Measurements from ENCODE around the gene KIF25. TPM values are rescaled to one million over a fixed set of nuclear protein-coding genes. Genes with fewer than 3 reads are reported as not detected.

Gene KIF25
- total RNA-seq, 2 donors from 2014 or later, result 0.21 TPM; not detected in 1

DNA sequence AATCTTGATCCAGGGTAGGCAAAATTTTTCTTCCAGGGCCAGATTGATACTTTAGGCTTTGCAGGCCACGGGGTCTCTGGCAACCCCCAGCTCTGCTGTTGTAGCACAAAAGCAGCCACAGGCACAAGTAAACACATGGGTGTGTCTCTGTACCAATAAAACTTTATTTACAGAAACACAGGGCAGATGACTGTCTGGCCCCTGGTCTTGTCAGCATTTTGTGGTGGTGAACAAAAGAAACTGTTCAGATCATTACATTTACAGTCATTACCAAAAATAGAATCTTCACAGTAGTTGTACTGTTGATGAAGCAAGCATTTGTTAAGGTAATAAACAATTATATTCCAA, 45.0 kb upstream of the KIF25 start:
- Histone ChIP-seq H3K36me3 (no peaks in the 10 kb centered on the region), H3K27ac (no peak overlapping the region), H3K9me3 (no peaks in the 10 kb centered on the region), H3K4me1 (no peaks in the 10 kb centered on the region), H3K9ac (ENCODE audit: low read depth in 2 of 2, low read length in 2 of 2) (no peak overlapping the region), H3K4me3 (no peak overlapping the region), H3K27me3 (no peaks in the 10 kb centered on the region)
- no peak for DNase-seq
- intact Hi-C loops (cut with DNase I), result no loop called here
- TF ChIP-seq, protein P1, sequence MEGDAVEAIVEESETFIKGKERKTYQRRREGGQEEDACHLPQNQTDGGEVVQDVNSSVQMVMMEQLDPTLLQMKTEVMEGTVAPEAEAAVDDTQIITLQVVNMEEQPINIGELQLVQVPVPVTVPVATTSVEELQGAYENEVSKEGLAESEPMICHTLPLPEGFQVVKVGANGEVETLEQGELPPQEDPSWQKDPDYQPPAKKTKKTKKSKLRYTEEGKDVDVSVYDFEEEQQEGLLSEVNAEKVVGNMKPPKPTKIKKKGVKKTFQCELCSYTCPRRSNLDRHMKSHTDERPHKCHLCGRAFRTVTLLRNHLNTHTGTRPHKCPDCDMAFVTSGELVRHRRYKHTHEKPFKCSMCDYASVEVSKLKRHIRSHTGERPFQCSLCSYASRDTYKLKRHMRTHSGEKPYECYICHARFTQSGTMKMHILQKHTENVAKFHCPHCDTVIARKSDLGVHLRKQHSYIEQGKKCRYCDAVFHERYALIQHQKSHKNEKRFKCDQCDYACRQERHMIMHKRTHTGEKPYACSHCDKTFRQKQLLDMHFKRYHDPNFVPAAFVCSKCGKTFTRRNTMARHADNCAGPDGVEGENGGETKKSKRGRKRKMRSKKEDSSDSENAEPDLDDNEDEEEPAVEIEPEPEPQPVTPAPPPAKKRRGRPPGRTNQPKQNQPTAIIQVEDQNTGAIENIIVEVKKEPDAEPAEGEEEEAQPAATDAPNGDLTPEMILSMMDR (IDR thresholded peaks at IDR 0.05), result no peak

DNA sequence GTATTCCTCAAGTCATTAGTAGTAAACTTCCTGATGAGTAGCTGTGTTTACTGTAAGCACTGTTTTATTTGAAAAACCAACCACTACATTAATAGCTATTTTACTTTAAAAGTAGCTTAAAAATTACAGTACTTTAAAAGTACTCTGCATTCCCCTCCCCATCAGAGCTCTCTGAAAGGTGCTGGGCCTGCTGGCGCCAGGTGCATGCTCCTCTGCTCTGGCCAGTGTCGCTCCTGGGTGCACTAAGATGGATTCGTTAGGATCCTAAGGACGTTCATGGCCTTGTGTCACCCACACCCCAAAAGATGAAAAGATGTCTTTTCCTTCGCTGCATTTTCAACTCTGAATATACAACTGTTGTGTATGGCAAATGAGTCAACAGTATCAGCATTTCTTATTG, 43.9 kb upstream of the KIF25 start:
- Histone ChIP-seq H3K4me1 (no peaks in the 10 kb centered on the region), H3K36me3 (no peaks in the 10 kb centered on the region), H3K9ac (ENCODE audit: low read depth in 2 of 2, low read length in 2 of 2) (no peak overlapping the region), H3K4me3 (no peak overlapping the region), H3K9me3 (no peaks in the 10 kb centered on the region), H3K27me3 (no peaks in the 10 kb centered on the region), H3K27ac (no peak overlapping the region)
- DNase-seq, result no peak
- TF ChIP-seq, protein P1 (IDR thresholded peaks at IDR 0.05), result no peak
- intact Hi-C loops (cut with DNase I), result no loop called here

DNA sequence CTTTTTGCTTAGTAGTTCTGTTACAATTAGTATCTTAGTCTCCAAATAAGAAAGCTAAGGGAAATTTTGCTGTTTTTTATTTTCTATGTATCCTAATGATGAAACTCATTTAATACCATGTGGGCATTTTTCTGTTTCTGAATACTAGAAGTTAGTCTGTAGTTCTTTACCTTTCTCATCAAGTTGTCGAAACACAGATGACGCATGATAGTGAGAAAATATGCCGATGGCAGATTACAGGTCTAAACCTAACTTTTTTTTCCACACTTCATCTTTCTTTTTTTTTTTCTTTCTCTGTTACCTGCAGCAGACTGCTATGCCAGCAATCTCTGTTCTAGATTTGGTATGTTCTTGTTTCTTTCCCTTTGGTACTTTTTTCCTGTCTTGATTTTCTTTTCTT, 43.3 kb upstream of the KIF25 start:
- H3K27me3 ChIP-seq, result no peaks in the 10 kb centered on the region
- H3K36me3 ChIP-seq, result no peaks in the 10 kb centered on the region
- H3K4me1 ChIP-seq, result no peaks in the 10 kb centered on the region
- H3K27ac ChIP-seq, result no peak overlapping the region
- no peak for DNase-seq
- no peaks in the 10 kb centered on the region for H3K9me3 ChIP-seq
- intact Hi-C loops (cut with DNase I), result no loop called here
- no peak overlapping the region for H3K4me3 ChIP-seq
- H3K9ac ChIP-seq (ENCODE audit: low read depth in 2 of 2, low read length in 2 of 2), result no peak overlapping the region
- TF ChIP-seq, protein P1 (IDR thresholded peaks at IDR 0.05), result no peak

DNA sequence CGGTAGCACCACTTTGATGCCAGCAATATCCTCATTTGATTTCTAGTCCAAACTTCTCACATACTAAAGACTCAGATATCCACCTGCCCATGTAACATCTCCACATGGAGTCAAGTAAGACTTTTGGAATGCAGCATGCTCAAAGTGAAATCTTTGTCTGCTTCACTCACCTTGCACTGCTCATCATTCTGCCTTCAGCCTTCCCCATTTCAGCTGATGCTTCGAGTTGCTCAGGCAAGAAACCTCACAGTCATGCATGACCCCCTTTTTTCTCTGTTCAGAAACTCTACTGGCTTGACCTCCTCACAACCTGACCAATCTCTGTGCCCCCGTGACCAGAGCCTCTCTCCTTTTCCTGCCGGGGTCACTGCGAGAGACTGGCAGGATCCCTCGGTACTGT, 41.0 kb upstream of the KIF25 start:
- Histone ChIP-seq H3K36me3 (no peaks in the 10 kb centered on the region), H3K9ac (ENCODE audit: low read depth in 2 of 2, low read length in 2 of 2) (no peak overlapping the region), H3K27me3 (no peaks in the 10 kb centered on the region), H3K4me3 (no peak overlapping the region), H3K4me1 (no peaks in the 10 kb centered on the region), H3K9me3 (no peaks in the 10 kb centered on the region), H3K27ac (no peak overlapping the region)
- intact Hi-C loops (cut with DNase I), result no loop called here
- TF ChIP-seq, protein P1 (IDR thresholded peaks at IDR 0.05), result no peak
- DNase-seq, result no peak

DNA sequence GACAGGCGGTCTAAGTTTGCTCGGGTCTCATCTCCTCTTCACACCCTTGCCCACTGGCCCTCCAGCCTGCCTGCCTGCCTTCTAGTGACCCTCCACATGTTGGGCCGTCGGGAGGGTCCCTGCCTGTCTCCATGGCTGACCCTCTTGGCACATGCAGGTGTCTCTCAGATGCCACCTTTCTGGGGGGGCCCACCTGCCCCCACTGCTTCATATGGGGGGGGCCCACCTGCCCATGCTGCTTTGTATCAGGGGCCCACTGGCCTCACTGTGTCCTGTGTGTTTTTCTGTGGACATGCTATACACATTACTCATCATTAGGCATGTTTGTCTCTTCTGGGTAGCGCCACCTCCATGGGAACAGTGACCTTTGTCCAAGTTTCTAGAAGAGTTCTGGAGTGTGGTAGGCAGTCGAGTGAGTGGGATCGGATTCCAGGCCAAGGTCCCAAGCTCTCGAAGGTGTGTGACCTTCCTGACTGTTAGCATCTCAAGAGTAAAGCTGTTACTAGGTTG, 40.4 kb upstream of the KIF25 start:
- TF ChIP-seq, protein P1 (IDR thresholded peaks at IDR 0.05), result no peak
- H3K9ac ChIP-seq (ENCODE audit: low read depth in 2 of 2, low read length in 2 of 2), result no peak overlapping the region
- no peak overlapping the region for H3K4me3 ChIP-seq
- DNase-seq, result no peak
- H3K27ac ChIP-seq, result no peak overlapping the region
- no peaks in the 10 kb centered on the region for H3K4me1 ChIP-seq
- no peaks in the 10 kb centered on the region for H3K36me3 ChIP-seq
- intact Hi-C loops (cut with DNase I), result no loop called here
- H3K27me3 ChIP-seq, result no peaks in the 10 kb centered on the region
- no peaks in the 10 kb centered on the region for H3K9me3 ChIP-seq

DNA sequence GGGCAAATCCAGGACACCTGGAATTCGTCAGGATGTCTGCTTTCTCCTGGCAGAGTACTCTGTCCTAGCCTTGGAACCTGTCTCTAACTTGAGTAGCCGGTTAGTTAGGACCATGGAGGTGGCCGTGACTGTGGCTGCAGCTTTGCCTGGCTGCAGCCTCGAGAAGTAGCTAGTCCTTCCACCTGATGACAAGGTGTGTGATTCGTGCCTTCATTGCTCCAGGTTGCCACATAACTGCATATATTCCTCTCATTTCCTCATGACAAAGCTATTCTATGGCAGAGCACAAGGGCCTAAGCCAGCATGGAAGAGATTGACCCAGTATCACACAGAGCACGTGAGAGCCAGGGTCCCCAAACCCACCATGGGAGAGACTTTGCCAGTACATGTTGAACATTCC, 39.8 kb upstream of the KIF25 start:
- Histone ChIP-seq H3K4me3 (no peak overlapping the region), H3K27ac (no peak overlapping the region), H3K9ac (ENCODE audit: low read depth in 2 of 2, low read length in 2 of 2) (no peak overlapping the region), H3K4me1 (no peaks in the 10 kb centered on the region), H3K36me3 (no peaks in the 10 kb centered on the region), H3K27me3 (no peaks in the 10 kb centered on the region), H3K9me3 (no peaks in the 10 kb centered on the region)
- TF ChIP-seq, protein P1 (IDR thresholded peaks at IDR 0.05), result no peak
- no peak for DNase-seq
- intact Hi-C loops (cut with DNase I), result no loop called here

Data from colonic mucosa (tissue), 4 donors.